AG20443 (cell line): ENCODE results near the gene SPAG9.
"Not testable (repeated sequence)": the region's sequence is repeated elsewhere in the genome, so short reads cannot be mapped to it uniquely, and the experiment has no call there.

Experiments
- DNase-seq: peaks from one replicate; pipeline ENCODE4 v3.0.0; 2012; ENCODE audit warnings: low spot score, mixed read lengths

Gene SPAG9

DNA sequence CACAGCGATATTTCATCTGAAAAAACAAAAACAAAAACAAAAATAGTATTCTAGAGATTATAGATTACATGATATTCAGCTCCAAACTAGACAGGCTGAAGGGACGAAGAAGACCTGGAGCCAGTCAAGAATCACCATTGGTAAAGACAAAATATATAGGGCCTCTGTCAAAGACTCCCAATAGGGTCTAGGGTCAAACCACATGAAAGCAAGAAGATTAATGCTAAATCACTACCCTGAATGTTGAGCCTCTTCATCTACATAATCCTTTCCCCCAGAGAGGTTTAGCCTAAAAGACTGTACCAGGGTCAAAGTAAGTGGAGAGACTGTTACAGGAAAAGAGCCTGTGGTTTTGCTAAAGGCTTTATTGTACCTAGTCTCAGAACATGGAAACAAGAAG, 21.9 kb upstream of the SPAG9 start:
- no peak for DNase-seq

GRCh38 chr17:51135956-51136355, 15.3 kb upstream of the SPAG9 start:
- DNase-seq: no peak

DNA sequence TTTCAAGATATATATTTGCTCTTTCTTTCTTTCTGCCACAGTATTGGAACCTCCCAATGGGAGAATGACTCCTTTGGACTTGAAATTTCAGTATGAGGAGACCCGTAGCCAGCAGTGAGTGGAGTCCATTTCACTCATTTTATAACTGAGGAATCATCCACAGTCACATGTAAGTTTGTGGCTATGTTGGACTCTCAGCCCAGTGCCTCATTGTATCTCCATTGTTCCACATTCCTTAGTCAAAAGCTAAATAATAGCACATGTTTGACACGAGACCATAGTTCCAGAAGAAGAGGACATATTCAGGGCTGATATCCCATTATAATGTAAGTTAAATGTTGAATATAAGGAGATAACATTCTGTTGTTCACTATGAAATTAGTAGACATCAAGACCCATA, 12.7 kb upstream of the SPAG9 start:
- DNase-seq: no peak

DNA sequence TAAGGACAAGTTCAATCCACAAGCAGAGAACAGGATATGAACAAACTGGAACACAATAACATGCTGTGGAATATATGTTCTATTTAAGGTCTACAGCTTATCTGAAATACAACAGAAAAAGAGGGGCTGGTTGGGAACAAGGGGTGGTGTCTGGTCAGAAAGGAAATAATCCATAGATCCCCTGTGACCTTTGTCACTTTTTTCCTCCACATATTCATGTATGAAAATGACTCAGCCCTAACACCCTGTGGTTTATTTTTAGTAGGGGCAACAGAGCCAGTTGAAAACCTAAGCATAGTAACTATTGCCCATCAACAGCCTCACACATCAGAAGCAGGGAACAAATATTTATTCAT, 12.3 kb upstream of the SPAG9 start:
- DNase-seq: peak; percentile 35

DNA sequence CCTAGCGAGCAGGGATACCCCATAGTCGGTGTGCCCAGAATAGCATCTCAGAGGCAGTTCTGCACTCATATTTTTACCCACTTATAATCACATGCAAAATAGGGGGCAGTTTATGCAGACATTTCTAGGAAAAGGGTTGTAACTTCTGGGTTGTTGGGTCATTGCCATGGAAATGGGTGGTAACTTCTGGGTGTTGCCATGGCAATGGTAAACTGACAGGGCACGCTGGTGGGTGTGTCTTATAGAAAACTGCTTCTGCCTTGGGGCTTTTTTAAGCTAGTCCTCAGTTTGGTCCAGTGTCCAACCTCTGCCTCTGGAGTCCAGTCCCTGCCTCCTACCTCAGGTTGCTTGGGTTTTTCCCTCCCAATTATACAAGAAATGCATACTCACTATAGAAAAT, 7.4 kb upstream of the SPAG9 start:
- DNase-seq: no peak

GRCh38 chr17:51124640-51125503, 4.2 kb upstream of the SPAG9 start:
- no peak for DNase-seq

DNA sequence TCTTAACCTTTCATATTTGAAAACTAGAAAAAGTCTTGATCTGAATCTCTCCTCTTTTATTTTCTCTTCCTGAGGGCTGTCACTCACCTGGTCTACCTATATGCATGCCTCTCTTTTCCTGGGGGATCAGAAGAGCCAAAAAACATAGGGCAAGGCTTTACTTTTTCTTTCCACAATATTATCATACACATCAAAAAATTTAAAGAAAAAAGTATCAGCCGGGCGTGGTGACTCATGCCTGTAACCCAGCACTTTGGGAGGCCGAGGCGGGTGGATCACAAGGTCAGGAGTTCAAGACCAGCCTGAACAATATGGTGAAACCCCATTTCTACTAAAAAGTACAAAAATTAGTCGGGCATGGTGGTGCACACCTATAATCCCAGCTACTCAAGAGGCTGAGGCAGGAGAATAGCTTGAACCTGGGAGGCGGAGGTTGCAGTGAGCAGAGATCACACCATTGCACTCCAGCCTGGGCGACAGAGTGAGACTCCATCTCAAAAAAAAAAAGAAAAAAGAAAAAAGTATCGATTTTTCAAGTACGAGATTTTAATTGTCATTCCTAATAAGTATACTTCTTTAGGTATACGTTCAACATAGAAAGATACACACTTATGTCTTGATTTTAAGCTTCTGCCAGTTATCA, 1.9 kb upstream of the SPAG9 start:
- not testable (repeated sequence) for DNase-seq

GRCh38 chr17:51121620-51122472, 1.2 kb upstream of the SPAG9 start:
- DNase-seq: peak; percentile 93

- peak; percentile 46 for DNase-seq
Measured at GRCh38 chr17:51120357-51120738, 320 bp downstream of the SPAG9 start.

GRCh38 chr17:51119415-51120356, 982 bp downstream of the SPAG9 start:
- DNase-seq: peak; percentile 30

- DNase-seq: no peak
Measured at GRCh38 chr17:51118330-51119195, 2.1 kb downstream of the SPAG9 start.

GRCh38 chr17:51115179-51115578, 5.5 kb downstream of the SPAG9 start:
- no peak for DNase-seq

DNA sequence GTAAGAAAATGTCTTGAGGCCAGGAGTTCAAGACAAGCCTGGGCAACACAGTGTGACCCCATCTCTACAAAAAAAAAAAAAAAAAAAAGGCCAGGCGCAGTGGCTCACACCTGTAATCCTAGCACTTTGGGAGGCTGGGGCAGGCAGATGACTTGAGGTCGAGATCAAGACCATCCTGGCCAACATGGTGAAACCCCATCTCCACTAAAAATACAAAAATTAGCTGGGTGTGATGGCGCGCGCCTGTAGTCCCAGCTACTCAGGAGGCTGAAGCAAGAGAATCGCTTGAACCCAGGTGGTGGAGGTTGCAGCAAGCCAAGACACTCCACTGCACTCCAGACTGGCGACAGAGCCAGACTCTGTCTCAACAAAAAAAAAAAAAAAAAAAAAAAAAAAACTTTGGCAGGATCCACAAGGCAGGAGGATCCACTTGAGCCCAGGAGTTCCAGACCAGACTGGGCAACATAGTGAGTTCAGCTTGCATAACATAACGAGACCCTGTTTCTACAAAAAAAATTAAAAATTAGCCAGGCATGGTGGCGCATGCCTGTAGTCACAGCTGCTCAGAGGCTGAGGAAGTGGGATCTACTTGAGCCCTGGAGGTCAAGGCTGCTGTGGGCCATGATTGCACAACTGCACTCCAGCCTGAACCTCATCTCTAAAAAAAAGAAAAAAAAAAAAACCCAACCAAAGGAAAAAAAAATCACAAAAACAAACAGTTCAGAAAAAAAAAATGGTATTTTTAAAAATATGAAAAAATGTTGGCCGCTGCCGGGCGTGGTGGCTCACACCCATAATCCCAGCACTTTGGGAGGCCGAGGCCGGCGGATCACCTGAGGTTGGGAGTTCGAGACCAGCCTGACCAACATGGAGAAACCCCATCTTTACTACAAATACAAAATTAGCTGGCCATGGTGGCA, 8.1 kb downstream of the SPAG9 start:
- not testable (repeated sequence) for DNase-seq

GRCh38 chr17:51107778-51108177, 12.9 kb downstream of the SPAG9 start:
- DNase-seq: no peak

DNA sequence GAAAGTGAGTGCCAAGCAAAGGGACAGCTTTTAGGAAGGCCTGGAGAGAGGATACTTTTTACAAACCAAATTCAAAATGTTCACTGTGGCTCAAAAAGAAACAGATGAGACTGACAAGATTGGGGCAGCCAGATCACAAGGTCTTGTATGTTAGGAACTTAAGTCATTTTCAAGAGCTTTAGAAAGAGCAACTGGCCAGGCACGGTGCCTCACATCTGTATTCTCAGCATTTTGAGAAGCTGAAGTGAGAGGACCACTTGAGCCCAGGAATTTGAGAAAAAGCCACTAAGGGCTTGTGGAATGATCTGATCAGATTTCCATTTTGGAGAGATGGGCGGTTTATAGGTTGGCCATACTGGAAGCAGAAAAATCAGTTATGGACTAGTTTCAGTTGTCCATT, 17.2 kb downstream of the SPAG9 start:
- no peak for DNase-seq

- no peak for DNase-seq
Measured at GRCh38 chr17:51103050-51103449, 17.6 kb downstream of the SPAG9 start.

GRCh38 chr17:51097708-51098446, 22.8 kb downstream of the SPAG9 start:
- DNase-seq: no peak

DNA sequence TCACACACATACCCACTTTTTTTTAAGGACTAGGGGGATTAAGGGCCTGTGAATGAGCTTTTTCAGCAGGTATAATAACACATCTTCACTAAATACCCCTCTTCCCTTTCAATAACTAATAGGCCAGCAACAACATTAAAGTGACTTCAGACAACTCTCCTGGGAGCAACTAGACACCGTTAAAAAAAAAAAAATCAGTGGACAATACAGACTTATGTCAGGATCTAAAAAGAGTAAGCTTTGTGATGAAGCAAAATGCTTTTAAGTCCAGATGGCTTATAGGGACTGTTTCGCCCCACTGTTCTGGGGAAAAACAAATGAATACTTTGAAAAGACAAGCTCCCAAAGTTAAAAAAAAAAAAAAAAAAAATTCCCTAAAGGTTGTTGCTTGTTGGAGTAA, 29.0 kb downstream of the SPAG9 start:
- DNase-seq: no peak

- DNase-seq: not testable (repeated sequence)
Measured at GRCh38 chr17:51088868-51089267, 31.8 kb downstream of the SPAG9 start.
